H1 (cell line): ENCODE data around the gene PTPRR. TPM values are rescaled to one million over a fixed set of nuclear protein-coding genes. Genes with fewer than 3 reads are reported as not detected.

Experiments used
- CTCF ChIA-PET: fragments of 300-600 bp; sonication (Branson Sonifier 250); formaldehyde crosslinking; loops from one replicate; lab custom pipeline; 2021; ENCODE audit not compliant: partially characterized antibody; lab: Charles Lee
- POLR2A ChIA-PET: fragments of 300-600 bp; sonication (Branson Sonifier 250); formaldehyde crosslinking; loops from one replicate; lab custom pipeline; 2021; ENCODE audit warnings: inconsistent platforms; ENCODE audit not compliant: partially characterized antibody; lab: Charles Lee
- DNase-seq, 2 experiments: peaks; one replicate each; pipeline versions ENCODE4 v3.0.0 to v3.0.0-alpha.2; 2010 to 2022; ENCODE audit warnings: low spot score in 2 of 2, low read depth in 1 of 2, mixed read lengths in 1 of 2
- FAIRE-seq: peaks from 2 replicates; lab custom pipeline; 2011; peaks lifted over from hg19 to GRCh38; lab: Jason Lieb, UNC
- H2AFZ ChIP-seq: 2 replicates; pipeline ENCODE4 v1.8.1; 2012; ENCODE audit warnings: low read length, inconsistent platforms
- H2AK5ac ChIP-seq: 2 replicates; pipeline ENCODE4 v1.6.1; 2013; ENCODE audit warnings: low read depth, low read length
- H2BK120ac ChIP-seq: replicated peaks from 2 replicates; pipeline ENCODE3; 2013; ENCODE audit warnings: low read depth, low read length, inconsistent platforms
- H2BK12ac ChIP-seq: 2 replicates; pipeline ENCODE4 v1.6.1; 2013; ENCODE audit warnings: low read depth, low read length
- H2BK15ac ChIP-seq: 2 replicates; pipeline ENCODE4 v1.6.1; 2013; ENCODE audit warnings: low read length
- H2BK20ac ChIP-seq: 2 replicates; pipeline ENCODE4 v1.6.1; 2013; ENCODE audit warnings: low read length
- H2BK5ac ChIP-seq: 2 replicates; pipeline ENCODE4 v1.6.1; 2013; ENCODE audit warnings: low read depth, low read length
- H3K14ac ChIP-seq: 2 replicates; pipeline ENCODE4 v1.6.1; 2013; ENCODE audit warnings: inconsistent platforms; ENCODE audit not compliant: insufficient read length
- H3K18ac ChIP-seq: 2 replicates; pipeline ENCODE4 v1.6.1; 2013; ENCODE audit warnings: low read length; ENCODE audit errors: extremely low read depth
- H3K23ac ChIP-seq: 2 replicates; pipeline ENCODE4 v1.6.1; 2013; ENCODE audit warnings: inconsistent platforms; ENCODE audit not compliant: insufficient read length
- H3K23me2 ChIP-seq: 2 replicates; pipeline ENCODE4 v1.6.1; 2013; ENCODE audit warnings: low read depth, low read length
- H3K27ac ChIP-seq: 2 replicates; pipeline ENCODE4 v1.6.1; 2011; ENCODE audit warnings: low read depth, low read length, inconsistent platforms
- H3K27me3 ChIP-seq, 4 experiments: replicated peaks in 1 of 4; 1 replicate in 1 of 4; 2 replicates in 3 of 4; pipeline versions ENCODE4 v1.6.1 to v1.8.1; 2011 to 2013; ENCODE audit warnings: low read length in 3 of 4, mild to moderate bottlenecking in 3 of 4, inconsistent platforms in 2 of 4, mixed read lengths in 2 of 4, moderate library complexity in 1 of 4; ENCODE audit not compliant: control insufficient read depth in 3 of 4, insufficient read depth in 3 of 4; ENCODE audit errors: extremely low read depth in 1 of 4
- H3K36me3 ChIP-seq, 4 experiments: 2 replicates each; pipeline versions ENCODE4 v1.6.1 to v1.8.1; 2011 to 2013; ENCODE audit warnings: mild to moderate bottlenecking in 4 of 4, low read length in 3 of 4, moderate library complexity in 2 of 4, control low read depth in 1 of 4, inconsistent platforms in 1 of 4; ENCODE audit not compliant: insufficient read depth in 4 of 4, control insufficient read depth in 2 of 4
- H3K4ac ChIP-seq: replicated peaks from 2 replicates; pipeline ENCODE3; 2013; ENCODE audit warnings: low read length, low read depth, mixed read lengths, inconsistent platforms; ENCODE audit not compliant: insufficient read length
- H3K4me1 ChIP-seq, 4 experiments: replicated peaks in 1 of 4; 1 replicate in 1 of 4; 2 replicates in 3 of 4; pipeline versions ENCODE4 v1.6.1 to v1.8.1; 2011 to 2013; ENCODE audit warnings: low read length in 3 of 4, inconsistent platforms in 2 of 4, mixed read lengths in 1 of 4; ENCODE audit not compliant: insufficient read depth in 4 of 4, control insufficient read depth in 3 of 4
- H3K4me2 ChIP-seq, 2 experiments: 2 replicates each; pipeline versions ENCODE4 v1.6.1 to v1.8.1; 2011 to 2013; ENCODE audit warnings: low read depth in 2 of 2, low read length in 2 of 2, control low read depth in 1 of 2, inconsistent platforms in 1 of 2, mild to moderate bottlenecking in 1 of 2; ENCODE audit not compliant: insufficient read depth in 1 of 2
- H3K4me3 ChIP-seq, 4 experiments: fragments of 200-600, 300-600 bp in 1 of 4; sonication (generic), shearing (Covaris generic), sonication (Bioruptor Twin) in 1 of 4; 2 replicates each; pipeline versions ENCODE4 v1.5.1 to v1.8.1; 2011 to 2016; ENCODE audit warnings: low read length in 4 of 4, low read depth in 3 of 4, control low read depth in 2 of 4, inconsistent platforms in 2 of 4, mild to moderate bottlenecking in 2 of 4, mixed read lengths in 1 of 4, moderate library complexity in 1 of 4; ENCODE audit not compliant: insufficient read depth in 2 of 4; ENCODE audit errors: extremely low read depth in 1 of 4
- H3K56ac ChIP-seq: replicated peaks from 2 replicates; pipeline ENCODE3; 2013; ENCODE audit warnings: low read depth, mild to moderate bottlenecking, mixed read lengths, low read length, inconsistent platforms; ENCODE audit not compliant: insufficient read length
- H3K79me1 ChIP-seq: 2 replicates; pipeline ENCODE4 v1.6.1; 2013; ENCODE audit warnings: low read depth, low read length, control low read depth
- H3K79me2 ChIP-seq, 2 experiments: 2 replicates each; pipeline versions ENCODE4 v1.6.1 to v1.8.1; 2012 to 2013; ENCODE audit warnings: low read length in 2 of 2, mild to moderate bottlenecking in 2 of 2, inconsistent platforms in 1 of 2; ENCODE audit not compliant: insufficient read depth in 2 of 2, control insufficient read depth in 1 of 2
- H3K9ac ChIP-seq, 4 experiments: replicated peaks in 1 of 4; 1 replicate in 1 of 4; 2 replicates in 3 of 4; pipeline versions ENCODE4 v1.6.1 to v1.8.1; 2011 to 2013; ENCODE audit warnings: low read depth in 3 of 4, low read length in 3 of 4, control low read depth in 2 of 4, mild to moderate bottlenecking in 2 of 4, moderate library complexity in 2 of 4, inconsistent platforms in 1 of 4; ENCODE audit errors: extremely low read depth in 1 of 4
- H3K9me3 ChIP-seq, 2 experiments: 2 replicates each; pipeline versions ENCODE4 v1.6.1 to v1.8.1; 2012 to 2013; ENCODE audit warnings: mild to moderate bottlenecking in 2 of 2, moderate library complexity in 2 of 2, control low read depth in 1 of 2, inconsistent platforms in 1 of 2, low read depth in 1 of 2, low read length in 1 of 2, mixed read lengths in 1 of 2; ENCODE audit not compliant: insufficient read depth in 2 of 2
- H4K20me1 ChIP-seq, 2 experiments: replicated peaks in 1 of 2; 2 replicates each; pipeline versions ENCODE3 to v1.8.1; 2011 to 2013; ENCODE audit warnings: inconsistent platforms in 2 of 2, low read length in 2 of 2, mild to moderate bottlenecking in 1 of 2; ENCODE audit not compliant: insufficient read depth in 2 of 2, control insufficient read depth in 1 of 2
- H4K5ac ChIP-seq: 2 replicates; pipeline ENCODE4 v1.6.1; 2013; ENCODE audit warnings: low read length, low read depth, mixed read lengths, inconsistent platforms; ENCODE audit not compliant: insufficient read length
- H4K8ac ChIP-seq: 2 replicates; pipeline ENCODE4 v1.8.0; 2013; ENCODE audit warnings: mild to moderate bottlenecking, moderate library complexity, low read length, inconsistent platforms; ENCODE audit not compliant: insufficient read depth; ENCODE audit errors: extremely low read depth
- H4K91ac ChIP-seq: replicated peaks from 2 replicates; pipeline ENCODE3; 2013; ENCODE audit warnings: low read length, mixed read lengths, inconsistent platforms; ENCODE audit not compliant: insufficient read length
- BACH1 ChIP-seq: IDR thresholded peaks from 2 replicates; pipeline ENCODE4 v1.6.1; 2012; ENCODE audit warnings: low read length, improper control_type of control experiment
- SP1 ChIP-seq: IDR thresholded peaks from 2 replicates; pipeline ENCODE4 v1.6.1; 2011; ENCODE audit warnings: low read depth, low read length
- SRF ChIP-seq: IDR thresholded peaks from 2 replicates; pipeline ENCODE4 v1.6.1; 2011; ENCODE audit warnings: mild to moderate bottlenecking, low read depth, low read length, moderate library complexity
- WGBS, 2 experiments: shearing (Covaris generic) in 1 of 2; methylation state at CpG; one replicate each; pipeline versions ENCODE4 v1.1.6 to v1.1.7; 2013 to 2015; ENCODE audit warnings: low lambda C conversion rate in 2 of 2, mixed read lengths in 2 of 2, inconsistent platforms in 1 of 2, low coverage in 1 of 2, missing lambda C conversion rate in 1 of 2; ENCODE audit not compliant: insufficient replicate concordance in 2 of 2, insufficient coverage in 1 of 2, insufficient read length in 1 of 2; ENCODE audit errors: extremely low coverage in 1 of 2, missing lambda C conversion rate in 1 of 2; 5-methylcytosine and 5-hydroxymethylcytosine counted together
- polyA plus RNA-seq, 7 experiments: library from polyadenylated mRNA; depleted of rRNA in 3 of 7; stranded (reverse) in 5 of 7; unstranded in 2 of 7; fragments of >200 nt in 5 of 7; fragments of 200-250 nt in 2 of 7; gene quantifications; 1 replicate in 5 of 7; 2 replicates in 1 of 7; 4 replicates in 1 of 7; pipeline versions ENCODE4 v1.2.1 to v1.2.3, GENCODE V29; 2011 to 2013; ENCODE audit warnings: missing spikeins in 2 of 7, mixed read lengths in 2 of 7
- total RNA-seq: library from RNA; stranded (reverse); fragmentation: NEBNext Ultra II Directional; extraction: Animal tissue kit (Norgen Biotek cat#: 25700); gene quantifications from 2 replicates; pipeline ENCODE4 v1.2.1, GENCODE V29; 2021

Gene PTPRR
- total and polyA plus RNA-seq, 2 of the 8 experiments (the other 6 are each of a cell fraction or from before 2014, with no cell fraction given), result 0.07 to 0.35 TPM

DNA sequence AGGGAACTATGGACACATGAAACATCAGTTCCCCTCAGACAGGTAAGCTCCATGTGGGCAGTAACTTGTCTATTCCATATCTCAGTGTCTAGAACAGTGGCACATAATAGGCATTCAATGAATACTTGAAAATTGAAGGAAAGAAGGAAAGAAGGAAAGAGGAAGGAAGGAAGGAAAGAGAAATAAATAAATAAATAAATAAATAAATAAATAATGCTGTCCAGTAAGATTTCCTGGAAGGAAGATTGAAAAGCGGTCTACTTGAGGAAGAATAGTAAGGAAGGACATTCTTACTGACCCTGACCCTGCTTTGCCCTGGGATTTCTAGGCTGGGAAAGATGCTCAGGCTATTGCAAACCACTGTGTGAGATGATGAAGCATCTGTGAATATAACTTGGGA is 91.5 kb downstream of the PTPRR start:
- Histone ChIP-seq H3K4ac (no peak overlapping the region), H2BK15ac (no peak overlapping the region)

More for the DNA sequence above, 91.5 kb downstream of the PTPRR start:
- Histone ChIP-seq H3K79me1 (no peaks in the 10 kb centered on the region), H3K14ac (no peak overlapping the region), H2BK5ac (no peak overlapping the region), H3K4me3 (no peak overlapping the region), H2BK20ac (no peak overlapping the region), H4K5ac (no peak overlapping the region), H3K9me3 (no peaks in the 10 kb centered on the region), H2AK5ac (no peak overlapping the region), H3K9ac (no peak overlapping the region), H3K4me2 (no peak overlapping the region), H3K79me2 (no peaks in the 10 kb centered on the region), H3K36me3 (no peaks in the 10 kb centered on the region; a peak in 1 of 8 replicates), H3K27ac (no peak overlapping the region), H3K56ac (no peak overlapping the region), H2BK12ac (no peak overlapping the region), H3K23me2 (no peaks in the 10 kb centered on the region), H3K23ac (no peak overlapping the region), H4K8ac (no peak overlapping the region), H4K91ac (no peak overlapping the region), H2BK120ac (no peak overlapping the region), H2AFZ (no peak overlapping the region), H3K18ac (no peak overlapping the region), H3K4me1 (no peaks in the 10 kb centered on the region), H4K20me1 (no peaks in the 10 kb centered on the region), H3K27me3 (no peaks in the 10 kb centered on the region)
- TF ChIP-seq SRF (no peak), SP1 (no peak), BACH1 (no peak)
- CTCF ChIA-PET, result interaction anchor here (0.9 to 1.3 kb wide), 2 partner anchors 11 to 98 kb away, joined by 4 to 6 read pairs; no protein-coding TSS in a partner anchor
- no peak for DNase-seq
- 89% methylated on average over 1 of the region's 1 CpG; no CpG with 5 or more reads in 1 of the 2 experiments for WGBS, 2 experiments
- no peak for FAIRE-seq
- POLR2A ChIA-PET, result no interaction called here
